SK-N-SH (cell line): ENCODE data around the gene CSKMT. TPM values are rescaled to one million over a fixed set of nuclear protein-coding genes. Genes with fewer than 3 reads are reported as not detected.

Experiments
- EP300 ChIP-seq, 2 experiments: IDR thresholded peaks; 2 replicates each; pipeline versions ENCODE4 v1.4.0 to v1.6.1; 2012; ENCODE audit warnings: borderline replicate concordance in 1 of 2, low read depth in 1 of 2, low read length in 1 of 2
- EZH2phosphoT487 ChIP-seq: fragments of 200-600 bp; sonication (generic); IDR thresholded peaks from 2 replicates; pipeline ENCODE4 v1.6.1; 2017; ENCODE audit warnings: low read depth, mixed run types, mild to moderate bottlenecking, antibody characterized with exemption, moderate library complexity, borderline replicate concordance
- FOSL2 ChIP-seq: IDR thresholded peaks from 2 replicates; pipeline ENCODE4 v1.4.0; 2012; ENCODE audit warnings: low read depth, mild to moderate bottlenecking, moderate library complexity, borderline replicate concordance
- FOXM1 ChIP-seq: IDR thresholded peaks from 2 replicates; pipeline ENCODE4 v1.4.0; 2012; ENCODE audit warnings: low read depth, mild to moderate bottlenecking
- GABPA ChIP-seq: IDR thresholded peaks from 2 replicates; pipeline ENCODE4 v1.4.0; 2012; ENCODE audit warnings: low read depth, mild to moderate bottlenecking
- IRF3 ChIP-seq: fragments of 150-350 bp; IDR thresholded peaks from 2 replicates; pipeline ENCODE4 v1.6.1; 2016; ENCODE audit warnings: mild to moderate bottlenecking, low read depth, low read length
- MAX ChIP-seq: IDR thresholded peaks from 2 replicates; pipeline ENCODE4 v1.4.0; 2012; ENCODE audit warnings: low read depth
- MEF2A ChIP-seq: IDR thresholded peaks from 2 replicates; pipeline ENCODE4 v1.4.0; 2012; ENCODE audit warnings: low read depth, borderline replicate concordance
- MXI1 ChIP-seq: IDR thresholded peaks from 2 replicates; pipeline ENCODE4 v1.6.1; 2012; ENCODE audit warnings: mild to moderate bottlenecking, low read depth, low read length, improper control_type of control experiment
- NRF1 ChIP-seq: IDR thresholded peaks from 2 replicates; pipeline ENCODE4 v1.6.1; 2012; ENCODE audit warnings: low read depth, mild to moderate bottlenecking, low read length
- PBX3 ChIP-seq: IDR thresholded peaks from 2 replicates; pipeline ENCODE4; 2012
- RAD21 ChIP-seq: IDR thresholded peaks from 2 replicates; pipeline ENCODE4 v1.6.1; 2012; ENCODE audit warnings: mild to moderate bottlenecking, low read length
- RCOR1 ChIP-seq: fragments of 150-350 bp; IDR thresholded peaks from 2 replicates; pipeline ENCODE4 v1.6.1; 2017; ENCODE audit warnings: antibody characterized with exemption, low read length
- REST ChIP-seq: IDR thresholded peaks from 2 replicates; pipeline ENCODE4 v1.6.1; 2012; ENCODE audit warnings: mild to moderate bottlenecking, low read depth, low read length, moderate library complexity
- RFX5 ChIP-seq: IDR thresholded peaks from 2 replicates; pipeline ENCODE4 v1.6.1; 2012; ENCODE audit warnings: mild to moderate bottlenecking, improper control_type of control experiment, low read length
- SMC3 ChIP-seq: IDR thresholded peaks from 2 replicates; pipeline ENCODE4 v1.6.1; 2012; ENCODE audit warnings: low read depth, low read length, improper control_type of control experiment
- TCF12 ChIP-seq: IDR thresholded peaks from 2 replicates; pipeline ENCODE4 v1.4.0; 2012
- USF1 ChIP-seq: IDR thresholded peaks from 2 replicates; pipeline ENCODE4 v1.4.0; 2012; ENCODE audit warnings: low read depth, borderline replicate concordance
- ZBTB33 ChIP-seq: IDR thresholded peaks from 2 replicates; pipeline ENCODE4 v1.4.0; 2012; ENCODE audit warnings: low read depth, borderline replicate concordance
- polyA plus RNA-seq, 3 experiments: library from polyadenylated mRNA; depleted of rRNA; stranded (reverse); fragments of >200 nt; gene quantifications; 2 replicates each; pipeline ENCODE4 v1.2.3, GENCODE V29; 2012

Gene CSKMT
- polyA plus RNA-seq, 1 of the 3 experiments (the other 2 are of a cell fraction) = 11.1 TPM

- no peak for TF ChIP-seq USF1
- no peak for TF ChIP-seq RCOR1
- no peak; the same call in 1 of the 2 replicates for TF ChIP-seq MAX
- no peak for TF ChIP-seq MEF2A
- TF ChIP-seq FOXM1 = no peak
- TF ChIP-seq EP300 (IDR thresholded peaks at IDR 0.05; ENCODE audit: borderline replicate concordance in 1 of 2, low read depth in 1 of 2, low read length in 1 of 2) = no peak
- peak; percentile 20; the same call in 1 of the 2 replicates for TF ChIP-seq PBX3
- TF ChIP-seq TCF12 = peak; percentile 10; the same call in 1 of the 2 replicates
- peak; percentile 46; the same call in 1 of the 2 replicates for TF ChIP-seq REST
- no peak for TF ChIP-seq FOSL2
- no peak for TF ChIP-seq RAD21
- no peak for TF ChIP-seq IRF3
- TF ChIP-seq GABPA = peak; percentile 72
- no peak for TF ChIP-seq RFX5
- peak; percentile 6; the same call in 1 of the 2 replicates for TF ChIP-seq SMC3
- no peak for TF ChIP-seq EZH2phosphoT487
- no peak for TF ChIP-seq NRF1
- TF ChIP-seq MXI1 = peak; percentile 60
- TF ChIP-seq ZBTB33 = peak; percentile 35; the same call in 1 of the 2 replicates
These were observed 6.7 kb downstream of the CSKMT start, which contains the start of the genes LBHD1 and UQCC3 (continued) for GRCh38 chr11:62671608-62672389.
